Fibroblast of lung (primary cell): ENCODE results near the gene PGR.

Experiments
- CTCF ChIP-seq, 2 donors: IDR thresholded peaks in 1 of 2; conservative IDR thresholded peaks in 1 of 2; 1 replicate in 1 of 2; 2 replicates in 1 of 2; pipeline ENCODE4 v1.5.1; 2011 to 2012; ENCODE audit warnings: low read length in 2 of 2, control low read depth in 1 of 2, inconsistent platforms in 1 of 2, low read depth in 1 of 2, mild to moderate bottlenecking in 1 of 2
- EZH2 ChIP-seq: IDR thresholded peaks from 2 replicates; pipeline ENCODE4 v1.5.1; 2012; ENCODE audit warnings: low read length, control low read depth, mild to moderate bottlenecking; ENCODE audit errors: missing control alignments

- TF ChIP-seq CTCF (conservative IDR thresholded peaks at IDR 0.05 in 1 of 2, IDR thresholded peaks at IDR 0.05 in 1 of 2; ENCODE audit: low read depth in 1 of 2, low read length in 2 of 2), result no peak
- no peak for TF ChIP-seq EZH2
Observed at GRCh38 chr11:101049813-101050212, 79.8 kb downstream of the PGR start.
